ENCODE results near the gene ERGIC1.
A peak's percentile ranks its signal among the peaks of the same experiment; 100 is the strongest.

The ERGIC1 gene

GRCh38 chr5:172984244-172984953 is 150.3 kb downstream of the ERGIC1 start:
- in situ Hi-C loops (cut with HindIII; ENCODE audit: low pct_ligation_motif_present, low sequenced_read_pairs), result no loop called here
- H3K27me3 ChIP-seq (replicated peaks), result no peaks in the 10 kb centered on the region
- peak overlapping the region; percentile 85 for H3K27ac ChIP-seq
- TF ChIP-seq CTCF (IDR thresholded peaks at IDR 0.05; ENCODE audit: low read depth, low read length, missing control alignments), result peak; percentile 82
- peak overlapping the region; percentile 95 for H3K4me3 ChIP-seq (ENCODE audit: low read depth, low read length)
- peak; percentile 87 for DNase-seq
- peaks cover 12% of the 10 kb centered on the region for H3K36me3 ChIP-seq (replicated peaks)

GRCh38 chr5:172985596-172985995 is 151.5 kb downstream of the ERGIC1 start:
- peaks cover 12% of the 10 kb centered on the region for H3K36me3 ChIP-seq (replicated peaks)
- H3K27ac ChIP-seq, result no peak overlapping the region
- no peak for DNase-seq
- no peaks in the 10 kb centered on the region for H3K27me3 ChIP-seq (replicated peaks)
- TF ChIP-seq CTCF (IDR thresholded peaks at IDR 0.05; ENCODE audit: low read depth, low read length, missing control alignments), result no peak
- in situ Hi-C loops (cut with HindIII; ENCODE audit: low pct_ligation_motif_present, low sequenced_read_pairs), result no loop called here
- no peak overlapping the region for H3K4me3 ChIP-seq (ENCODE audit: low read depth, low read length)

GRCh38 chr5:172988276-172988675 is 154.2 kb downstream of the ERGIC1 start:
- H3K4me3 ChIP-seq (ENCODE audit: low read depth, low read length), result no peak overlapping the region
- no peak for TF ChIP-seq CTCF (IDR thresholded peaks at IDR 0.05; ENCODE audit: low read depth, low read length, missing control alignments)
- DNase-seq, result no peak
- no peak overlapping the region for H3K27ac ChIP-seq
- in situ Hi-C loops (cut with HindIII; ENCODE audit: low pct_ligation_motif_present, low sequenced_read_pairs), result no loop called here
- H3K36me3 ChIP-seq (replicated peaks), result peaks cover 12% of the 10 kb centered on the region
- H3K27me3 ChIP-seq (replicated peaks), result no peaks in the 10 kb centered on the region

- no peaks in the 10 kb centered on the region for H3K27me3 ChIP-seq (replicated peaks)
- peaks cover 19% of the 10 kb centered on the region for H3K36me3 ChIP-seq (replicated peaks)
- no peak overlapping the region for H3K4me3 ChIP-seq (ENCODE audit: low read depth, low read length)
- no peak for DNase-seq
- no peak overlapping the region for H3K27ac ChIP-seq
- in situ Hi-C loops (cut with HindIII; ENCODE audit: low pct_ligation_motif_present, low sequenced_read_pairs), result no loop called here
- TF ChIP-seq CTCF (IDR thresholded peaks at IDR 0.05; ENCODE audit: low read depth, low read length, missing control alignments), result no peak
Observed at GRCh38 chr5:172990776-172991175, 156.7 kb downstream of the ERGIC1 start.

- Histone ChIP-seq H3K27ac (no peak overlapping the region), H3K27me3 (replicated peaks) (no peaks in the 10 kb centered on the region), H3K4me3 (ENCODE audit: low read depth, low read length) (no peak overlapping the region), H3K36me3 (replicated peaks) (peaks cover 16% of the 10 kb centered on the region)
- TF ChIP-seq CTCF (IDR thresholded peaks at IDR 0.05; ENCODE audit: low read depth, low read length, missing control alignments), result no peak
- in situ Hi-C loops (cut with HindIII; ENCODE audit: low pct_ligation_motif_present, low sequenced_read_pairs), result no loop called here
- DNase-seq, result no peak
Observed at GRCh38 chr5:172994405-172994804, 160.4 kb downstream of the ERGIC1 start.

All from brain microvascular endothelial cell (primary cell).